SK-N-SH (cell line): ENCODE results near the gene ZBTB7A. TPM values are rescaled to one million over a fixed set of nuclear protein-coding genes. Genes with fewer than 3 reads are reported as not detected.

Experiments
- CTCF ChIA-PET: fragments of 300-600, 350-600 bp; formaldehyde crosslinking; extraction: SDS; loops from one replicate; lab custom pipeline; 2021; lab: Yijun Ruan, JAX
- POLR2A ChIA-PET: fragments of 350-600 bp; sonication (Branson Sonifier 250); formaldehyde crosslinking; extraction: SDS; loops from one replicate; lab custom pipeline; 2020; ENCODE audit warnings: antibody characterized with exemption, inconsistent platforms; lab: Yijun Ruan, JAX
- DNase-seq: peaks from one replicate; pipeline ENCODE4 v3.0.0; 2012
- H2AFZ ChIP-seq: fragments of 200-600 bp; sonication (generic); 2 replicates; pipeline ENCODE4 v1.8.1; 2016; ENCODE audit warnings: antibody characterized with exemption, mild to moderate bottlenecking, low read depth
- H3F3A ChIP-seq: fragments of 200-600 bp; sonication (generic); replicated peaks from 2 replicates; pipeline ENCODE3; 2016; ENCODE audit warnings: antibody characterized with exemption, mild to moderate bottlenecking; ENCODE audit not compliant: insufficient read depth
- H3K27ac ChIP-seq, 2 experiments: fragments of 200-500 bp in 1 of 2; fragments of 200-600 bp in 1 of 2; sonication (Bioruptor generic) in 1 of 2; sonication (generic), shearing (Covaris generic) in 1 of 2; 2 replicates each; pipeline versions ENCODE4 v1.5.1 to v1.6.1; 2014 to 2016; ENCODE audit warnings: low read depth in 2 of 2, inconsistent platforms in 1 of 2, low read length in 1 of 2, mild to moderate bottlenecking in 1 of 2, mixed read lengths in 1 of 2
- H3K27me3 ChIP-seq: fragments of 200-600 bp; sonication (generic), shearing (Covaris generic); 2 replicates; pipeline ENCODE4 v1.6.1; 2016; ENCODE audit warnings: mixed run types; ENCODE audit not compliant: insufficient read depth
- H3K36me3 ChIP-seq, 2 experiments: fragments of 200-500 bp in 1 of 2; fragments of 200-600 bp in 1 of 2; sonication (Bioruptor generic) in 1 of 2; sonication (generic) in 1 of 2; replicated peaks in 1 of 2; 2 replicates each; pipeline versions ENCODE3 to v1.5.1; 2014 to 2016; ENCODE audit warnings: low read length in 1 of 2, mild to moderate bottlenecking in 1 of 2; ENCODE audit not compliant: insufficient read depth in 2 of 2, control insufficient read depth in 1 of 2
- H3K4me1 ChIP-seq, 2 experiments: fragments of 200-500 bp in 1 of 2; fragments of 200-600 bp in 1 of 2; sonication (Bioruptor generic) in 1 of 2; sonication (generic), shearing (Covaris generic) in 1 of 2; 2 replicates each; pipeline versions ENCODE4 v1.5.1 to v1.6.1; 2014 to 2016; ENCODE audit warnings: low read depth in 1 of 2, low read length in 1 of 2, mixed run types in 1 of 2; ENCODE audit not compliant: insufficient read depth in 2 of 2, control insufficient read depth in 1 of 2
- H3K4me2 ChIP-seq: fragments of 200-600 bp; sonication (generic), shearing (Covaris generic); 2 replicates; pipeline ENCODE4 v1.6.1; 2017; ENCODE audit warnings: mixed run types
- H3K4me3 ChIP-seq, 2 experiments: fragments of 200-500 bp in 1 of 2; fragments of 200-600 bp in 1 of 2; sonication (Bioruptor generic) in 1 of 2; sonication (generic), shearing (Covaris generic) in 1 of 2; 2 replicates each; pipeline versions ENCODE4 v1.5.1 to v1.8.1; 2014 to 2016; ENCODE audit warnings: low read depth in 2 of 2, inconsistent platforms in 1 of 2, low read length in 1 of 2, mild to moderate bottlenecking in 1 of 2, mixed read lengths in 1 of 2, moderate library complexity in 1 of 2
- H3K79me2 ChIP-seq: fragments of 200-600 bp; sonication (generic); 2 replicates; pipeline ENCODE4 v1.8.1; 2017; ENCODE audit warnings: mild to moderate bottlenecking; ENCODE audit not compliant: insufficient read depth
- H3K9ac ChIP-seq: fragments of 200-600 bp; sonication (generic); 2 replicates; pipeline ENCODE4 v1.6.1; 2017; ENCODE audit warnings: mixed run types
- H3K9me2 ChIP-seq: fragments of 200-600 bp; sonication (generic); 2 replicates; pipeline ENCODE4 v1.6.1; 2017; ENCODE audit warnings: mixed run types
- H3K9me3 ChIP-seq: fragments of 200-600 bp; sonication (generic); 2 replicates; pipeline ENCODE4 v1.6.1; 2017; ENCODE audit warnings: mixed run types, mild to moderate bottlenecking, moderate library complexity
- H4K20me1 ChIP-seq: fragments of 200-600 bp; sonication (generic); 2 replicates; pipeline ENCODE4 v1.6.1; 2017; ENCODE audit warnings: mild to moderate bottlenecking, mixed run types; ENCODE audit not compliant: insufficient read depth
- CHD2 ChIP-seq: fragments of 150-350 bp; IDR thresholded peaks from 2 replicates; pipeline ENCODE4 v1.6.1; 2018; ENCODE audit warnings: low read length; ENCODE audit not compliant: partially characterized antibody
- CTCF ChIP-seq: fragments of 200-600 bp; sonication (generic); IDR thresholded peaks from 2 replicates; pipeline ENCODE4 v1.6.1; 2017; ENCODE audit warnings: antibody characterized with exemption, mild to moderate bottlenecking, moderate library complexity
- ELF1 ChIP-seq: IDR thresholded peaks from 2 replicates; pipeline ENCODE4 v1.4.0; 2012
- EP300 ChIP-seq, 2 experiments: IDR thresholded peaks; 2 replicates each; pipeline versions ENCODE4 v1.4.0 to v1.6.1; 2012; ENCODE audit warnings: borderline replicate concordance in 1 of 2, low read depth in 1 of 2, low read length in 1 of 2
- EZH2phosphoT487 ChIP-seq: fragments of 200-600 bp; sonication (generic); IDR thresholded peaks from 2 replicates; pipeline ENCODE4 v1.6.1; 2017; ENCODE audit warnings: low read depth, mixed run types, mild to moderate bottlenecking, antibody characterized with exemption, moderate library complexity, borderline replicate concordance
- FOSL2 ChIP-seq: IDR thresholded peaks from 2 replicates; pipeline ENCODE4 v1.4.0; 2012; ENCODE audit warnings: low read depth, mild to moderate bottlenecking, moderate library complexity, borderline replicate concordance
- FOXJ3 ChIP-seq: sonication (generic); formaldehyde crosslinking; IDR thresholded peaks from 2 replicates; pipeline ENCODE4 v1.5.1; 2020; ENCODE audit warnings: mild to moderate bottlenecking, missing genetic modification reagents
- FOXM1 ChIP-seq: IDR thresholded peaks from 2 replicates; pipeline ENCODE4 v1.4.0; 2012; ENCODE audit warnings: low read depth, mild to moderate bottlenecking
- GABPA ChIP-seq: IDR thresholded peaks from 2 replicates; pipeline ENCODE4 v1.4.0; 2012; ENCODE audit warnings: low read depth, mild to moderate bottlenecking
- GATA2 ChIP-seq: sonication (generic); formaldehyde crosslinking; IDR thresholded peaks from 2 replicates; pipeline ENCODE4 v1.5.0; 2020; ENCODE audit warnings: mild to moderate bottlenecking, missing genetic modification reagents
- MAX ChIP-seq: IDR thresholded peaks from 2 replicates; pipeline ENCODE4 v1.4.0; 2012; ENCODE audit warnings: low read depth
- MEF2A ChIP-seq: IDR thresholded peaks from 2 replicates; pipeline ENCODE4 v1.4.0; 2012; ENCODE audit warnings: low read depth, borderline replicate concordance
- NFIC ChIP-seq: IDR thresholded peaks from 2 replicates; pipeline ENCODE4 v1.4.0; 2012; ENCODE audit warnings: borderline replicate concordance
- NRF1 ChIP-seq: IDR thresholded peaks from 2 replicates; pipeline ENCODE4 v1.6.1; 2012; ENCODE audit warnings: low read depth, mild to moderate bottlenecking, low read length
- RCOR1 ChIP-seq: fragments of 150-350 bp; IDR thresholded peaks from 2 replicates; pipeline ENCODE4 v1.6.1; 2017; ENCODE audit warnings: antibody characterized with exemption, low read length
- RFX5 ChIP-seq: IDR thresholded peaks from 2 replicates; pipeline ENCODE4 v1.6.1; 2012; ENCODE audit warnings: mild to moderate bottlenecking, improper control_type of control experiment, low read length
- RXRA ChIP-seq: IDR thresholded peaks from 2 replicates; pipeline ENCODE4 v1.4.0; 2012; ENCODE audit warnings: low read depth, mild to moderate bottlenecking, borderline replicate concordance
- SIN3A ChIP-seq: IDR thresholded peaks from 2 replicates; pipeline ENCODE4 v1.6.1; 2012; ENCODE audit warnings: low read depth, mild to moderate bottlenecking, low read length, moderate library complexity, borderline replicate concordance
- SMC3 ChIP-seq: IDR thresholded peaks from 2 replicates; pipeline ENCODE4 v1.6.1; 2012; ENCODE audit warnings: low read depth, low read length, improper control_type of control experiment
- TAF1 ChIP-seq: IDR thresholded peaks from 2 replicates; pipeline ENCODE4 v1.6.1; 2012; ENCODE audit warnings: low read depth, mild to moderate bottlenecking, low read length, moderate library complexity, borderline replicate concordance
- TCF12 ChIP-seq: IDR thresholded peaks from 2 replicates; pipeline ENCODE4 v1.4.0; 2012
- TEAD4 ChIP-seq: IDR thresholded peaks from 2 replicates; pipeline ENCODE4 v1.4.0; 2012; ENCODE audit warnings: mild to moderate bottlenecking, borderline replicate concordance; ENCODE audit not compliant: insufficient read depth
- USF1 ChIP-seq: IDR thresholded peaks from 2 replicates; pipeline ENCODE4 v1.4.0; 2012; ENCODE audit warnings: low read depth, borderline replicate concordance
- USF2 ChIP-seq: fragments of 150-350 bp; IDR thresholded peaks from 2 replicates; pipeline ENCODE4 v1.6.1; 2017; ENCODE audit warnings: antibody characterized with exemption, low read length, low read depth, borderline replicate concordance
- YY1 ChIP-seq: IDR thresholded peaks from 2 replicates; pipeline ENCODE4 v1.4.0; 2012; ENCODE audit warnings: low read depth, mild to moderate bottlenecking
- WGBS: methylation state at CpG from one replicate; pipeline ENCODE4 v1.1.6; 2017; ENCODE audit warnings: low lambda C conversion rate; 5-methylcytosine and 5-hydroxymethylcytosine counted together
- polyA plus RNA-seq, 3 experiments: library from polyadenylated mRNA; depleted of rRNA; stranded (reverse); fragments of >200 nt; gene quantifications; 2 replicates each; pipeline ENCODE4 v1.2.3, GENCODE V29; 2012

ZBTB7A gene
- polyA plus RNA-seq, 1 of the 3 experiments (the other 2 are of a cell fraction): 7.4 TPM

GRCh38 chr19:4109626-4109945, 42.9 kb upstream of the ZBTB7A start:
- Histone ChIP-seq H3K4me2 (no peak overlapping the region), H3K9me2 (no peaks in the 10 kb centered on the region), H3K9me3 (no peaks in the 10 kb centered on the region), H3K4me1 (no peaks in the 10 kb centered on the region), H3K4me3 (no peak overlapping the region), H3K9ac (no peak overlapping the region), H3F3A (peaks cover 3% of the 10 kb centered on the region), H4K20me1 (no peaks in the 10 kb centered on the region), H3K36me3 (peaks cover 31 to 44% of the 10 kb centered on the region in 2 experiments), H2AFZ (no peak overlapping the region), H3K27ac (no peak overlapping the region), H3K27me3 (no peaks in the 10 kb centered on the region), H3K79me2 (peaks cover 3% of the 10 kb centered on the region; the same call in 1 of the 2 replicates)
- ChIA-PET POLR2A (no interaction called here), CTCF (no interaction called here)
- 98% methylated on average over 6 of the region's 6 CpGs for WGBS
- TF ChIP-seq TAF1: no peak
- TF ChIP-seq YY1: no peak
- no peak for TF ChIP-seq FOXM1
- TF ChIP-seq RFX5: no peak
- TF ChIP-seq ELF1: no peak
- no peak for TF ChIP-seq NFIC
- no peak for TF ChIP-seq MEF2A
- no peak for TF ChIP-seq FOXJ3 (CRISPR knock-in tag)
- TF ChIP-seq SMC3: no peak
- no peak for TF ChIP-seq FOSL2
- no peak for TF ChIP-seq GABPA
- TF ChIP-seq EP300 (IDR thresholded peaks at IDR 0.05; ENCODE audit: borderline replicate concordance in 1 of 2, low read depth in 1 of 2, low read length in 1 of 2): no peak
- TF ChIP-seq NRF1: no peak
- TF ChIP-seq CHD2: no peak
- TF ChIP-seq TEAD4: no peak
- no peak for TF ChIP-seq MAX
- TF ChIP-seq TCF12: no peak
- TF ChIP-seq RCOR1: no peak
- TF ChIP-seq USF1: no peak
- TF ChIP-seq EZH2phosphoT487: no peak
- no peak for DNase-seq

- H3K9me3 ChIP-seq: no peaks in the 10 kb centered on the region
- H3K4me3 ChIP-seq: no peak overlapping the region
- H4K20me1 ChIP-seq: no peaks in the 10 kb centered on the region
- ChIA-PET CTCF (interaction anchor here (1.0 kb wide), 1 partner anchor 109 kb away, joined by 3 read pairs; no protein-coding TSS in a partner anchor), POLR2A (no interaction called here)
- peaks cover 3% of the 10 kb centered on the region for H3F3A ChIP-seq
- H3K4me1 ChIP-seq: no peaks in the 10 kb centered on the region
- H3K79me2 ChIP-seq: peaks cover 3% of the 10 kb centered on the region; the same call in 1 of the 2 replicates
- H3K27ac ChIP-seq: no peak overlapping the region
- no peak overlapping the region for H3K4me2 ChIP-seq
- WGBS: 93% methylated on average over 23 of the region's 35 CpGs
- no peak overlapping the region for H2AFZ ChIP-seq
- no peak overlapping the region for H3K9ac ChIP-seq
- H3K27me3 ChIP-seq: no peaks in the 10 kb centered on the region
- DNase-seq: no peak
- peaks cover 26 to 38% of the 10 kb centered on the region in 2 experiments for H3K36me3 ChIP-seq
- H3K9me2 ChIP-seq: no peaks in the 10 kb centered on the region
- TF ChIP-seq TEAD4 (no peak), FOXJ3 (CRISPR knock-in tag) (no peak), RFX5 (no peak), SIN3A (no peak), TCF12 (no peak), CTCF (no peak), EZH2phosphoT487 (no peak), RXRA (no peak), TAF1 (no peak), USF2 (no peak), MEF2A (no peak), EP300 (IDR thresholded peaks at IDR 0.05; ENCODE audit: borderline replicate concordance in 1 of 2, low read depth in 1 of 2, low read length in 1 of 2) (no peak), SMC3 (no peak), GATA2 (CRISPR knock-in tag) (no peak)
Measured at GRCh38 chr19:4108767-4109625, 42.3 kb upstream of the ZBTB7A start.
